IPS-NIHi7 (cell line): ENCODE data around the gene SETD2.
"Not testable (repeated sequence)": the region's sequence is repeated elsewhere in the genome, so short reads cannot be mapped to it uniquely, and the experiment has no call there.

Source experiments
- DNase-seq: peaks from one replicate; pipeline ENCODE4 v3.0.0; 2012; ENCODE audit warnings: mixed read lengths; ENCODE audit errors: extremely low spot score

The SETD2 gene

GRCh38 chr3:47149339-47149933 is 14.5 kb downstream of the SETD2 start:
- DNase-seq, result no peak

- no peak for DNase-seq
Observed at GRCh38 chr3:47145272-47145671, 18.6 kb downstream of the SETD2 start.

GRCh38 chr3:47143068-47143467 is 20.8 kb downstream of the SETD2 start:
- DNase-seq, result no peak

GRCh38 chr3:47142536-47142935 is 21.4 kb downstream of the SETD2 start:
- not testable (repeated sequence) for DNase-seq

GRCh38 chr3:47140973-47141461 is 22.9 kb downstream of the SETD2 start:
- not testable (repeated sequence) for DNase-seq

- not testable (repeated sequence) for DNase-seq
Observed at GRCh38 chr3:47140553-47140952, 23.4 kb downstream of the SETD2 start.

- DNase-seq, result no peak
Observed at GRCh38 chr3:47134311-47134710, 29.6 kb downstream of the SETD2 start.

GRCh38 chr3:47133641-47134040 is 30.3 kb downstream of the SETD2 start:
- no peak for DNase-seq

GRCh38 chr3:47130557-47130956 is 33.4 kb downstream of the SETD2 start:
- DNase-seq, result no peak

- DNase-seq, result no peak
Observed at GRCh38 chr3:47128137-47128536, 35.8 kb downstream of the SETD2 start.

- no peak for DNase-seq
Observed at GRCh38 chr3:47123857-47124256, 40.1 kb downstream of the SETD2 start.

- no peak for DNase-seq
Observed at GRCh38 chr3:47121409-47121808, 42.5 kb downstream of the SETD2 start.

- no peak for DNase-seq
Observed at GRCh38 chr3:47120138-47120537, 43.8 kb downstream of the SETD2 start.

GRCh38 chr3:47119387-47119786 is 44.5 kb downstream of the SETD2 start:
- not testable (repeated sequence) for DNase-seq

GRCh38 chr3:47117807-47118364 is 46.0 kb downstream of the SETD2 start:
- DNase-seq, result no peak

GRCh38 chr3:47115524-47115923 is 48.4 kb downstream of the SETD2 start:
- DNase-seq, result not testable (repeated sequence)

GRCh38 chr3:47113669-47114365 is 50.1 kb downstream of the SETD2 start:
- DNase-seq, result no peak

- DNase-seq, result no peak
Observed at GRCh38 chr3:47112997-47113396, 50.9 kb downstream of the SETD2 start.

GRCh38 chr3:47109393-47109792 is 54.5 kb downstream of the SETD2 start:
- no peak for DNase-seq

- DNase-seq, result peak; percentile 57
Observed at GRCh38 chr3:47108546-47108945, 55.4 kb downstream of the SETD2 start.

- no peak for DNase-seq
Observed at GRCh38 chr3:47104259-47104658, 59.7 kb downstream of the SETD2 start.

- DNase-seq, result no peak
Observed at GRCh38 chr3:47103619-47104018, 60.3 kb downstream of the SETD2 start.

- DNase-seq, result no peak
Observed at GRCh38 chr3:47102081-47102600, 61.8 kb downstream of the SETD2 start.
